Omental fat pad (tissue), 4 donors: ENCODE measurements around the gene PLXNA4. TPM values are rescaled to one million over a fixed set of nuclear protein-coding genes. Genes with fewer than 3 reads are reported as not detected.

Source experiments
- ATAC-seq: fragments of 150-250 bp; one replicate; pipeline ENCODE4 v1.9.1; 2016; ENCODE audit warnings: mild to moderate bottlenecking, moderate library complexity; ENCODE audit not compliant: low FRiP score
- DNase-seq: peaks from one replicate; pipeline ENCODE4 v3.0.0-alpha.2; 2019; ENCODE audit warnings: low spot score
- CTCF ChIP-seq, 3 donors: fragments of 450-650 bp; IDR thresholded peaks; one replicate each; pipeline ENCODE4 v1.5.1; 2016 to 2017; ENCODE audit warnings: antibody characterized with exemption in 3 of 3, mild to moderate bottlenecking in 3 of 3, moderate library complexity in 2 of 3
- total RNA-seq, 4 donors: library from RNA; depleted of rRNA; stranded (reverse); fragments of >200 nt; gene quantifications; one replicate each; pipeline ENCODE4 v1.1.0, GENCODE V29; 2016

PLXNA4 gene
- total RNA-seq, 4 donors from 2014 or later = 31.4 to 111 (median 41.9) TPM

DNA sequence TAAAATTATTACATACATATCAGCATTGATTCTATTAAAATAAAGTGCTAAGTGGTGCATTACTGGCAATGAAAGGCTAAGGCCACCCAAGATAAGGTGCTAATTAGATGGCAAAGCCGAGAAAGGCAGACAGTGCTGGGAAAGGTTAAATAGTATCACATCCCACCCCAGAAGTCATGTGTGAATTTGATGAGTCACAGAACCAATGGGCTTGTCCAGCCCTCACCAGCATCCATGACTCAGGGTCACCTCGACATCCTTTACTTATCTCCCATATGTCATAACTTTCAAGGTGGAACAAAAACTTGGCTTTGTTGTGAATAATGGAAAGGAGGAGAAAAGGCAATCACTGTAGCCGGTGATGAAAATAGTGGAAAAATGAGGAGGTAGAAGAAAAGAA is 459.1 kb downstream of the PLXNA4 start:
- TF ChIP-seq CTCF (IDR thresholded peaks at IDR 0.05) = no peak
- ATAC-seq = peak; percentile 72
- no peak for DNase-seq

- no peak for TF ChIP-seq CTCF (IDR thresholded peaks at IDR 0.05)
- ATAC-seq (no peak), DNase-seq (no peak)
Measured at GRCh38 chr7:132116369-132116768, 459.9 kb downstream of the PLXNA4 start.

DNA sequence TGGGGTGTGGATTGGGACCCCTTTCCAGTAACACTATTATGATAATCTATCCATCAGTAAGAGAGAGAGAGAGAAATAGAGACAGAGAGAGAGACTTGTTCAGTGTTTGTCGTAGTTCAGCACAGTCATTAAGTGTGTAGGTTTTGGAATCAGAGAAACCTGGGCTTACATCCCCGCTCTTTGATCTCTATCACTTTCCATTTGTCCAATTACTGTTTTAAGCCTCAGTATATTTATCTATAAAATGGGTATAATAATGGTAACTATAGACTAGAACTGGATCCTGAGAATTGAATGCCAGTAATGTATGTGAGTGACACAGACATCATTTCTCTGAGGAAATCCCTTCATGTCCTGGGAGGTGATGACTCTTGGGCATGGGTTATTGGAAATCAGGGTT is 460.5 kb downstream of the PLXNA4 start:
- DNase-seq (no peak), ATAC-seq (no peak)
- no peak for TF ChIP-seq CTCF (IDR thresholded peaks at IDR 0.05)

DNA sequence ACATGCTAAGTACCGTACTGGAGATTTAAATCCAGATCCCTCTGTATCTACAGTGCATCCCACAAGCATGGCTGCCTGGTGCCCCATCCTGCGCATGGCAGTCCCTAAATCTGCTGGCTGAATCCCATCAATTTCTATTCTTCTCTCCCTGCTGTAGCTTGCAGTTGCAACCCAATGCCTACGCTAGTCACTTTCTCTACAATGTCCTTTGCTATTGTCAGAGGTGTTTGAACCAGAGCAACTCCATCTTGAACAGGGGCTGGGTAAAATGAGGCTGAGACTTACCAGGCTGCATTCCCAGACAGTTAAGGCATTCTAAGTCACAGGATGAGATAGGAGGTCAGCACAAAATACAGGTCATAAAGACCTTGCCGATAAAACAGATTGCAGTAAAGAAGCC is 461.2 kb downstream of the PLXNA4 start:
- TF ChIP-seq CTCF (IDR thresholded peaks at IDR 0.05) = no peak
- ATAC-seq (no peak), DNase-seq (no peak)

- ATAC-seq (no peak), DNase-seq (no peak)
- no peak for TF ChIP-seq CTCF (IDR thresholded peaks at IDR 0.05)
Measured at GRCh38 chr7:132114411-132114810, 461.9 kb downstream of the PLXNA4 start.

GRCh38 chr7:132113536-132114371 is 462.5 kb downstream of the PLXNA4 start:
- no peak for TF ChIP-seq CTCF (IDR thresholded peaks at IDR 0.05)
- no peak for ATAC-seq
- no peak for DNase-seq

DNA sequence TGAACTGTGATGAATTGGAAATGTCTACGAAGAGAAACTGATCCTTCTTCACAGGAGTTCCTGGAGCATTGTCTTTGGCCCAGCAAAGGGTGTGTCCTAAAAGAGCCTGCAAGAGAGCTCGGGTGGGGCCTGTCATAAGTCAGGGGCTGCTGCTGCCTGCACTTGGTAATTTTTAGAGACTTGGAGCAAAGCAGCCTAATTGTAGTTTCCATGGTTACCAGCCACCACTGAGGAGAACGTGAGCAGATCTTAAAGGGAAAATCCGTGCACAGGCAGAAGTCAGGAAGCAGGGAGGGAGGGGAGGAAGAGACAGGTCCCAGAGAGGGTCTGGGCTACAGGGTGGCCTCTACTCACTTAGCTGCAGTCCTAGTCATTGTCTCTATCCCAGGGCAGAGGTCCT is 463.6 kb downstream of the PLXNA4 start:
- ATAC-seq = no peak
- DNase-seq = no peak
- no peak for TF ChIP-seq CTCF (IDR thresholded peaks at IDR 0.05)
